GM12878 (cell line): Measurements from ENCODE around the gene ESYT3. TPM values are rescaled to one million over a fixed set of nuclear protein-coding genes. Genes with fewer than 3 reads are reported as not detected.

ENCODE experiments used
- EP300 ChIP-seq, 2 experiments: fragments of 150-350 bp in 1 of 2; IDR thresholded peaks; 2 replicates each; pipeline ENCODE4 v1.6.1; 2011 to 2012; ENCODE audit warnings: low read depth in 2 of 2, low read length in 2 of 2, borderline replicate concordance in 1 of 2, improper control_type of control experiment in 1 of 2, inconsistent platforms in 1 of 2; ENCODE audit not compliant: control insufficient read depth in 1 of 2
- ESRRA ChIP-seq: IDR thresholded peaks from 2 replicates; pipeline ENCODE4 v1.6.1; 2012; ENCODE audit warnings: mild to moderate bottlenecking, low read length, improper control_type of control experiment
- JUND ChIP-seq: IDR thresholded peaks from 2 replicates; pipeline ENCODE4 v1.6.1; 2012; ENCODE audit warnings: low read depth, mild to moderate bottlenecking, low read length, improper control_type of control experiment, moderate library complexity
- MYB ChIP-seq: fragments of 150-350 bp; IDR thresholded peaks from 2 replicates; pipeline ENCODE4 v1.6.1; 2014; ENCODE audit warnings: mild to moderate bottlenecking, low read depth, low read length, borderline replicate concordance
- NFYB ChIP-seq: IDR thresholded peaks from 2 replicates; pipeline ENCODE4 v1.6.1; 2011; ENCODE audit warnings: low read depth, mild to moderate bottlenecking, low read length, improper control_type of control experiment, moderate library complexity; ENCODE audit not compliant: insufficient read depth
- NKRF ChIP-seq: fragments of 450-650 bp; conservative IDR thresholded peaks from 2 replicates; pipeline ENCODE4 v1.6.1; 2017; ENCODE audit warnings: mild to moderate bottlenecking, moderate library complexity
- POLR2A ChIP-seq: IDR thresholded peaks from 2 replicates; pipeline ENCODE4 v1.6.1; 2011; ENCODE audit warnings: low read depth, mild to moderate bottlenecking, low read length
- RAD51 ChIP-seq: fragments of 450-650 bp; IDR thresholded peaks from 2 replicates; pipeline ENCODE4 v1.6.1; 2016; ENCODE audit warnings: moderate library complexity, mild to moderate bottlenecking, inconsistent platforms
- SPI1 ChIP-seq: IDR thresholded peaks from 2 replicates; pipeline ENCODE4 v1.6.1; 2011; ENCODE audit warnings: low read depth, mild to moderate bottlenecking, low read length, moderate library complexity, borderline replicate concordance; ENCODE audit not compliant: insufficient read depth
- WRNIP1 ChIP-seq: IDR thresholded peaks from 2 replicates; pipeline ENCODE4 v1.6.1; 2011; ENCODE audit warnings: low read depth, low read length, improper control_type of control experiment, borderline replicate concordance
- ZBED1 ChIP-seq: IDR thresholded peaks from 2 replicates; pipeline ENCODE4 v1.6.1; 2016; ENCODE audit warnings: borderline replicate concordance
- polyA plus RNA-seq, 11 experiments: library from polyadenylated mRNA; depleted of rRNA in 4 of 11; unstranded in 6 of 11; stranded (reverse) in 5 of 11; fragments of >200 nt; fragmentation: Nextera tagmentation in 4 of 11; fragmentation: Illumina TruSeq in 1 of 11; extraction: Ambion mirVana in 4 of 11; extraction: Trizol in 1 of 11; gene quantifications; 1 replicate in 1 of 11; 2 replicates in 10 of 11; pipeline versions ENCODE4 v1.2.1 to v1.2.3, GENCODE V29; 2011 to 2016; ENCODE audit warnings: inconsistent platforms in 2 of 11, missing spikeins in 2 of 11, low read depth in 1 of 11
- total RNA-seq, 4 experiments: library from RNA; depleted of rRNA in 3 of 4; stranded (reverse); fragments of >200 nt in 3 of 4; fragmentation: Illumina TruSeq in 1 of 4; extraction: Trizol in 1 of 4; gene quantifications; 2 replicates each; pipeline versions ENCODE4 v1.2.1 to v1.2.3, GENCODE V29; 2013 to 2021

The ESYT3 gene
- total and polyA plus RNA-seq, 10 of the 15 experiments (the other 5 are each of a cell fraction or from before 2014, with no cell fraction given) = not detected

- TF ChIP-seq NKRF (no peak), NFYB (no peak), MYB (no peak), SPI1 (no peak), ESRRA (no peak), POLR2A (no peak), EP300 (IDR thresholded peaks at IDR 0.05; ENCODE audit: borderline replicate concordance in 1 of 2, control insufficient read depth in 1 of 2, low read depth in 2 of 2, low read length in 2 of 2) (no peak), ZBED1 (no peak), WRNIP1 (no peak), JUND (no peak), RAD51 (no peak)
Measured at GRCh38 chr3:138456961-138457862, 22.8 kb downstream of the ESYT3 start (continued).
